Brain microvascular endothelial cell (primary cell): ENCODE measurements around the gene LGMN.
"Not testable (repeated sequence)": the region's sequence is repeated elsewhere in the genome, so short reads cannot be mapped to it uniquely, and the experiment has no call there.

Source experiments
- DNase-seq: peaks from one replicate; pipeline ENCODE4 v3.0.0-alpha.2; 2020
- H3K27ac ChIP-seq: fragments of 250-450 bp; sonication (Bioruptor Pico); 2 replicates; pipeline ENCODE4 v1.5.1; 2020; ENCODE audit warnings: mild to moderate bottlenecking, moderate library complexity
- H3K27me3 ChIP-seq: fragments of 250-450 bp; sonication (Bioruptor Pico); replicated peaks from 2 replicates; pipeline ENCODE4 v1.5.1; 2020; ENCODE audit warnings: mild to moderate bottlenecking
- H3K36me3 ChIP-seq: fragments of 250-450 bp; sonication (Bioruptor Pico); replicated peaks from 2 replicates; pipeline ENCODE4 v1.5.1; 2020; ENCODE audit warnings: mild to moderate bottlenecking
- H3K4me3 ChIP-seq: 2 replicates; pipeline ENCODE4 v1.5.1; 2011; ENCODE audit warnings: low read depth, mild to moderate bottlenecking, control low read depth, low read length, moderate library complexity
- in situ Hi-C: cut with HindIII; loops from 2 replicates; pipeline ENCODE4 v1.10.0; 2017; ENCODE audit warnings: low sequenced_read_pairs, low pct_ligation_motif_present
- TF ChIP-seq, protein P1 (sequence below): IDR thresholded peaks from 2 replicates; pipeline ENCODE4 v1.5.1; 2011; ENCODE audit warnings: low read depth, mild to moderate bottlenecking, moderate library complexity, low read length, control low read depth, inconsistent platforms; ENCODE audit errors: missing control alignments

Gene LGMN

DNA sequence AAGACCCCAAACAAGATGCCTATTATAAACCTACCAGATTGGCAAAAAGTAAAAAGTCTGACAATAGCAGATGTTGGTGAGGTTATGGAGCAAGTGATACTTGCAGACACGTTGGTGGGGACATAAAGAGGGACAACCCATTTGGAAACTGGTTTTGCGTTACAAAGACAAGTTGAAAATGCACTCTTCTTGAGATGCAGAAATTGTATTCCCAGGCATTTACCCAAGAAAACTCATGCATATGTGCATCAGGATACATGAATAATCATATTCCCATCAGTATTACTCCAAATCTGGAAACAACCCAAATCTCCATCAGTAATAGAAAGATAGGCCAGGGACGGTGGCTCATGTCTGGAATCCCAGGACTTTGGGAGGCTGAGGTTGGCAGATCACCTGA, 32.9 kb upstream of the LGMN start:
- H3K4me3 ChIP-seq: no peak overlapping the region
- no peaks in the 10 kb centered on the region for H3K36me3 ChIP-seq
- no peaks in the 10 kb centered on the region for H3K27me3 ChIP-seq
- peak overlapping the region; percentile 77 for H3K27ac ChIP-seq
- in situ Hi-C loops: no loop called here
- DNase-seq: no peak
- TF ChIP-seq, protein P1, sequence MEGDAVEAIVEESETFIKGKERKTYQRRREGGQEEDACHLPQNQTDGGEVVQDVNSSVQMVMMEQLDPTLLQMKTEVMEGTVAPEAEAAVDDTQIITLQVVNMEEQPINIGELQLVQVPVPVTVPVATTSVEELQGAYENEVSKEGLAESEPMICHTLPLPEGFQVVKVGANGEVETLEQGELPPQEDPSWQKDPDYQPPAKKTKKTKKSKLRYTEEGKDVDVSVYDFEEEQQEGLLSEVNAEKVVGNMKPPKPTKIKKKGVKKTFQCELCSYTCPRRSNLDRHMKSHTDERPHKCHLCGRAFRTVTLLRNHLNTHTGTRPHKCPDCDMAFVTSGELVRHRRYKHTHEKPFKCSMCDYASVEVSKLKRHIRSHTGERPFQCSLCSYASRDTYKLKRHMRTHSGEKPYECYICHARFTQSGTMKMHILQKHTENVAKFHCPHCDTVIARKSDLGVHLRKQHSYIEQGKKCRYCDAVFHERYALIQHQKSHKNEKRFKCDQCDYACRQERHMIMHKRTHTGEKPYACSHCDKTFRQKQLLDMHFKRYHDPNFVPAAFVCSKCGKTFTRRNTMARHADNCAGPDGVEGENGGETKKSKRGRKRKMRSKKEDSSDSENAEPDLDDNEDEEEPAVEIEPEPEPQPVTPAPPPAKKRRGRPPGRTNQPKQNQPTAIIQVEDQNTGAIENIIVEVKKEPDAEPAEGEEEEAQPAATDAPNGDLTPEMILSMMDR: no peak

DNA sequence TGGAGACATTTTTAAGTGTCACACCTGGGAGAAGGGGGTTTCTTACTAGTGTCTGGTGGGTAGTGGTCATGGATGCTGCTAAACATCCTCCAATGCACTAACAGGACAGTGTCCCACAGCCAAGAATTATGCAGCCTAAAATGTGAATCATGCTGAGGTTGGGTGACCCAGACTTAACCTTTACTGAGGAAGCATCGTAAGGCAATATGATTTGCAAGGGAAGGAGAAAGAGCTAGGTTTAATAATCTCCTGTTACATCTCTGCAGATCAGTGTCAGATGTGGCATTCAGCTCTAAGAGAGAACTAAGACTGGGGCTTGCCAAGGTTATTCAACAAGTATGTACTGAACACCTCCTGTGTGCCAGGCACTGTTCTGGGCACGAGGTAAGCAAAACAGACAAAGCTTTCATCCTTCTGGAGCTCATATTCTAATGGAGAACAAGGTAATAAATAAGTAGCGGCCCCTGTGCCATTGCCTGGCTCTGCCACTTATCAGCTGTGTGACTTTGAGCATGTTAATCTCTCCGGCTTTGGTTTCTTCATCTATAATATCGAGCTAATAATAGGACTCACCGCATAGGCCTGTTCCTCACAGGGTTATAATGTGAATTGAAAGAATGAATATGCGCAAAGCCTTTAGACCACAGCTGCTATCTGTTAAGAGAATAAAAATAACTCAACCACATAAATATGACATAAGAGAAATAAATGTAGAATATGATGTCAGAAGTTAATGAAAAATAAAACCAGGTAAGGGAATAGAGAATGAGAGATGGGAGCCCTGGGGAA, 32.2 kb upstream of the LGMN start:
- peak; percentile 87 for DNase-seq
- Histone ChIP-seq H3K27ac (peak overlapping the region; percentile 77), H3K27me3 (no peaks in the 10 kb centered on the region), H3K36me3 (no peaks in the 10 kb centered on the region), H3K4me3 (no peak overlapping the region)
- in situ Hi-C loops: no loop called here
- TF ChIP-seq, protein P1: no peak

DNA sequence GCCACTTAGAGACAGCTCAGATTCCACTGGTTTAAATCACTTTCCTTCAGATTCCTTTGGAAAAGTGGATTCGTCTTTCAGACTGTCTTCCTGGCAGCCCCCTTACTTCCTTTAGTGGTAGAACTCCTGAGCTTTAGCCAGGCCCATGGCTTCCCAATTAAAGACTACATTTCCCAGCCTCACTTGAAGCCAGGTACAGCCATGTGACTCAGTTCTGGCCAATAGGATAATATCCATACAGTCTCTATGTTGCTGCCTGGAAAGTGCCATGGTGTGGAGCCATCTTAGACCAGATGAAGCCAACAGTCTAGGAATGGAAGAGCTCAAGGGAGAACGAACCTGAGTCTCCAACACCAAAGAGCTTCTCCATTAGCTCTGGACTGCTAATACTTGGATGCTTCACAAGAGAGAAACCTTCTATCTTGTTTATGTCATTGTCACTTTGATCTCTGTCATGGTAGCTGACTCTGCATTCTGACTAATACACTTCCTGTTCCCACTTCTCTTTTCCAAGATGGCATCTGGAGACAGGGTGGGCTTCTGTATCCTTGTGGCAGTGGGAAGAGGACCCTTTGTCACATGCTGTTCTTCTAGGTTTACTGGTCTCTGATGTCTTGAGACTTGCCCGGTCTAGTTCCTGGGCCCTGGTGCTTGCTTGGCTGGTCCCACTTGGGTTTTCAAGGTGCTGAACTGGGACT, 30.6 kb upstream of the LGMN start:
- H3K36me3 ChIP-seq, in situ Hi-C loops, H3K4me3 ChIP-seq, H3K27ac ChIP-seq, H3K27me3 ChIP-seq: not testable (repeated sequence)
- DNase-seq: peak; percentile 18

DNA sequence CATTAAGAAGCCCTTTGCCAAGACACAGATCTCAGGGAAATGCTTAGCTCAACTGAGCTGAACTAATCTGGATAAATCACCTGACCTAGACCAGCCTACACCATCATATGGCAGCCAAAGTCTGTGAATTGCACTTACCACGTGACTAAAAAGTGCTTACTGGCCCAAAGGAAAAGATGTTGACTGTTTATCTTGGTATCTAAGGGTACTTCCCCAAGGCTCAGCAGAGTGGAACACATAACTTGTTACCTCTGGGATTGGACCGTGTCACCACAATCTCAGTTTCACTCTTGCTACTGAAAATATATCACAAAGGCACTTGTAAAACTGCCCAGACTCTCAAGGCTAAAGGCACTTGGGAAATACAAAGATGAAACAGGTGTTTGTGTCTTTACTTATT, 26.9 kb upstream of the LGMN start:
- H3K27me3 ChIP-seq, in situ Hi-C loops, DNase-seq, H3K36me3 ChIP-seq, H3K4me3 ChIP-seq, H3K27ac ChIP-seq: not testable (repeated sequence)

DNA sequence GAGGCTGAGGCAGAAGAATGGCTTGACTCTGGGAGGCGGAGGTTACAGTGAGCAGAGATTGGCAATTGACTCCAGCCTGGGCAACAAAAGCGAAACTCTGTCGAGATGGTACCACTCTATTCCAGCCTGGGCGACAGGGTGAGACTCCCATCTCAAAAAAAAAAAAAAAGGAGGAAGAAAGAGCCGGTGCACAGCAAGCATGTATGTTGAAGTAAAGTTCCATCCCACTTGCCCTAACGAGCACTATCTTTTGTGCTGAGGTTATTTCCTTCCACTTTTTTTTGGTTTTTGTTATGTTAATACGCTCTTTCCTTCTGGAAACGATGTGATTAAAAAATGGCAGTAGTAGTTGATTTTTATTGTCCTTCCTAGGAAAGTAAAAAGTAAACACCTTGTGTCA, 26.1 kb upstream of the LGMN start:
- TF ChIP-seq, protein P1: no peak
- Histone ChIP-seq H3K27ac (no peak overlapping the region), H3K27me3 (no peaks in the 10 kb centered on the region), H3K4me3 (no peak overlapping the region), H3K36me3 (no peaks in the 10 kb centered on the region)
- no peak for DNase-seq
- in situ Hi-C loops: no loop called here

DNA sequence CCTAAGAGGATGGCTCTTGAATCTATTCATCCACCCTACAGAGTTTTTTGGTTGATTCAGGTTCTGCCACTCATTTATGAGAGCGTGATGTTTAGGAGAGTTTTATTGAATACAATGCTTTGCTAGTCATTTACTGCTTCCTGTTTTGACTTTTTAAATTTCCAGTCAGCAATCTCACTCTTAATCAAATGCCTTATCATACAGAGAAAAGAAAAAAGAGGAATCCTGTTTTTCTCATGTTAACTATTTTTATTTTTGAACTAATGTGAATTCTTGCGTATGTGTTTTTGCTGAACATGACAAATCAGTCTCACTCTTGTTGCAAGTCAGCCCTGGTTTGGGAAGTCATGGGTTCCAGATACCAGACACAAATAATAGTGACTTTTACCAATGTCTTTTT, 22.1 kb upstream of the LGMN start:
- H3K27ac ChIP-seq: no peak overlapping the region
- no peaks in the 10 kb centered on the region for H3K27me3 ChIP-seq
- H3K4me3 ChIP-seq: no peak overlapping the region
- TF ChIP-seq, protein P1: no peak
- H3K36me3 ChIP-seq: no peaks in the 10 kb centered on the region
- DNase-seq: no peak
- in situ Hi-C loops: no loop called here
